Iris pigment epithelial cell (primary cell): Measurements from ENCODE around the gene SOX14.

Experiments
- DNase-seq: peaks from one replicate; pipeline ENCODE4 v3.0.0-alpha.2; 2011; ENCODE audit warnings: low read depth

Gene SOX14

GRCh38 chr3:137768361-137769321 is 4.5 kb downstream of the SOX14 start:
- no peak for DNase-seq

GRCh38 chr3:137769322-137770065 is 5.4 kb downstream of the SOX14 start:
- no peak for DNase-seq

- no peak for DNase-seq
These were observed 6.1 kb downstream of the SOX14 start for GRCh38 chr3:137770066-137770834.

GRCh38 chr3:137770835-137771399 is 6.8 kb downstream of the SOX14 start:
- DNase-seq, result no peak

GRCh38 chr3:137771401-137772213 is 7.5 kb downstream of the SOX14 start:
- DNase-seq, result no peak

- no peak for DNase-seq
These were observed 8.3 kb downstream of the SOX14 start for GRCh38 chr3:137772214-137772955.

GRCh38 chr3:137778941-137779340 is 14.8 kb downstream of the SOX14 start:
- no peak for DNase-seq

GRCh38 chr3:137787529-137787928 is 23.4 kb downstream of the SOX14 start:
- DNase-seq, result no peak

GRCh38 chr3:137789236-137789635 is 25.1 kb downstream of the SOX14 start:
- DNase-seq, result no peak

GRCh38 chr3:137792626-137793271 is 28.6 kb downstream of the SOX14 start:
- DNase-seq, result peak; percentile 41

GRCh38 chr3:137796993-137797392 is 32.9 kb downstream of the SOX14 start:
- no peak for DNase-seq

- no peak for DNase-seq
These were observed 39.1 kb downstream of the SOX14 start for GRCh38 chr3:137803215-137803614.

- DNase-seq, result no peak
These were observed 43.9 kb downstream of the SOX14 start for GRCh38 chr3:137807998-137808397.

- DNase-seq, result no peak
These were observed 45.4 kb downstream of the SOX14 start for GRCh38 chr3:137809509-137809908.

- no peak for DNase-seq
These were observed 47.9 kb downstream of the SOX14 start for GRCh38 chr3:137812023-137812422.

GRCh38 chr3:137815251-137815650 is 51.1 kb downstream of the SOX14 start:
- no peak for DNase-seq
